Measurements from ENCODE around the gene NPC1.

DNA sequence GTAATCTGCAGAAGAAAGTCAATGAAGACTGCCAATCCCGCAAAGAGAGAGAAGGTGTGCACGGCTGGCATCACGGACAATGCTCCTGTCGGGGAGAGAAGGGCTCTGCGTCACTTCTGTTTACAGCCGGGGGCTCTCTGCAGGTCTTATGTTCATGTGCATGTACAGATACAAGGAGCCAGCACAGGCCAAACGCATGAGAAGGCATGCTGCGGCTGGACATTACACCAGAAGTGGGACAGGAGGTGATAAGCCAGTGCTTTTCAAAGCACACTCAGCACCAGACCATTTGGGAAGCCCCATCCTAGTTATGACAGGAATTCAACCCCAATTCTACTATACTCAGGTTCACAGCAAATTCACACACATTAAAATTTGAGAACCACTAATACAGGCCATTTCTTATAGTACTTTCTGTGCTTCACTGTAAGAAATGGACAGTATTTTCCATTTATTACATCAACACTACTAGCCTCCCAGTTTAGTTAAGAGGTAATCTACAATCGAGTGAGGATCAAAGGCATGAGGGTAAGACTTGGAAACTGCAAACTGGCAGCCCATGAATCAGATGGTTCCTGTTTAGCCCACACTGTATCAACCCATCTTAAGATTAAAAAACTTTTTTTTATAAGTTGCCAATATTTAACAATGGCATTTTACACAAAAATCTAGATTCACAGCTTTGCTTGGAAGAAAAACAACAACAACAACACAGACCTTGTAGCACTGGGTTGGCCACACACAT, 44.8 kb downstream of the NPC1 start:
- TF ChIP-seq POLR2A (IDR thresholded peaks at IDR 0.05), result no peak
- TF ChIP-seq, protein P1, sequence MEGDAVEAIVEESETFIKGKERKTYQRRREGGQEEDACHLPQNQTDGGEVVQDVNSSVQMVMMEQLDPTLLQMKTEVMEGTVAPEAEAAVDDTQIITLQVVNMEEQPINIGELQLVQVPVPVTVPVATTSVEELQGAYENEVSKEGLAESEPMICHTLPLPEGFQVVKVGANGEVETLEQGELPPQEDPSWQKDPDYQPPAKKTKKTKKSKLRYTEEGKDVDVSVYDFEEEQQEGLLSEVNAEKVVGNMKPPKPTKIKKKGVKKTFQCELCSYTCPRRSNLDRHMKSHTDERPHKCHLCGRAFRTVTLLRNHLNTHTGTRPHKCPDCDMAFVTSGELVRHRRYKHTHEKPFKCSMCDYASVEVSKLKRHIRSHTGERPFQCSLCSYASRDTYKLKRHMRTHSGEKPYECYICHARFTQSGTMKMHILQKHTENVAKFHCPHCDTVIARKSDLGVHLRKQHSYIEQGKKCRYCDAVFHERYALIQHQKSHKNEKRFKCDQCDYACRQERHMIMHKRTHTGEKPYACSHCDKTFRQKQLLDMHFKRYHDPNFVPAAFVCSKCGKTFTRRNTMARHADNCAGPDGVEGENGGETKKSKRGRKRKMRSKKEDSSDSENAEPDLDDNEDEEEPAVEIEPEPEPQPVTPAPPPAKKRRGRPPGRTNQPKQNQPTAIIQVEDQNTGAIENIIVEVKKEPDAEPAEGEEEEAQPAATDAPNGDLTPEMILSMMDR (IDR thresholded peaks at IDR 0.05), result no peak
